GM10266 (cell line): ENCODE data around the gene DLGAP1.

ENCODE experiments used
- DNase-seq: peaks from one replicate; pipeline ENCODE4 v3.0.0; 2012; ENCODE audit errors: extremely low spot score
- TF ChIP-seq, protein P1 (sequence below): IDR thresholded peaks from 2 replicates; pipeline ENCODE4 v1.5.1; 2012; ENCODE audit warnings: mild to moderate bottlenecking, low read depth; ENCODE audit not compliant: control insufficient read depth, insufficient read depth; ENCODE audit errors: missing control alignments

The DLGAP1 gene

GRCh38 chr18:4445902-4446301, 9.2 kb downstream of the DLGAP1 start:
- DNase-seq, result no peak
- TF ChIP-seq, protein P1, sequence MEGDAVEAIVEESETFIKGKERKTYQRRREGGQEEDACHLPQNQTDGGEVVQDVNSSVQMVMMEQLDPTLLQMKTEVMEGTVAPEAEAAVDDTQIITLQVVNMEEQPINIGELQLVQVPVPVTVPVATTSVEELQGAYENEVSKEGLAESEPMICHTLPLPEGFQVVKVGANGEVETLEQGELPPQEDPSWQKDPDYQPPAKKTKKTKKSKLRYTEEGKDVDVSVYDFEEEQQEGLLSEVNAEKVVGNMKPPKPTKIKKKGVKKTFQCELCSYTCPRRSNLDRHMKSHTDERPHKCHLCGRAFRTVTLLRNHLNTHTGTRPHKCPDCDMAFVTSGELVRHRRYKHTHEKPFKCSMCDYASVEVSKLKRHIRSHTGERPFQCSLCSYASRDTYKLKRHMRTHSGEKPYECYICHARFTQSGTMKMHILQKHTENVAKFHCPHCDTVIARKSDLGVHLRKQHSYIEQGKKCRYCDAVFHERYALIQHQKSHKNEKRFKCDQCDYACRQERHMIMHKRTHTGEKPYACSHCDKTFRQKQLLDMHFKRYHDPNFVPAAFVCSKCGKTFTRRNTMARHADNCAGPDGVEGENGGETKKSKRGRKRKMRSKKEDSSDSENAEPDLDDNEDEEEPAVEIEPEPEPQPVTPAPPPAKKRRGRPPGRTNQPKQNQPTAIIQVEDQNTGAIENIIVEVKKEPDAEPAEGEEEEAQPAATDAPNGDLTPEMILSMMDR, result no peak

DNA sequence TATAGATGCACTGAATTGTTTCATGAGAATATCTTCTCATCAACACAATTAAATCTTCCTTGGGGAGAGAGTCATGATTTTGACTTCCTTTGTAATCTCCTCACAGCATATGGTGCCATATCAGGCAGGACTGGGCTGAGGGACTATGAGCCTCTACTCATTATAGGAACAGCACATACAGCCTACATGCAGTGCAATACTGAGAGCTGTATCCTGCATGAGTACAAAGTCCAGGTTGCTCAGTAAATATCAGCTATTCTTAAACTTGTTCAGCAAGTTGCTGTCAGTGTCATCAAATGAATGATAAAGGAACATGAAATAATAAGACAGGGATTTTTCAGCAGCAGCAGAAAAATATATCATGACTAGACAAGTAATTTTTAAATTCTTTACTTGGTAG, 10.8 kb downstream of the DLGAP1 start:
- TF ChIP-seq, protein P1, result no peak
- no peak for DNase-seq

GRCh38 chr18:4441098-4441497, 14.0 kb downstream of the DLGAP1 start:
- TF ChIP-seq, protein P1, result no peak
- no peak for DNase-seq

GRCh38 chr18:4438938-4439337, 16.2 kb downstream of the DLGAP1 start:
- no peak for DNase-seq

DNA sequence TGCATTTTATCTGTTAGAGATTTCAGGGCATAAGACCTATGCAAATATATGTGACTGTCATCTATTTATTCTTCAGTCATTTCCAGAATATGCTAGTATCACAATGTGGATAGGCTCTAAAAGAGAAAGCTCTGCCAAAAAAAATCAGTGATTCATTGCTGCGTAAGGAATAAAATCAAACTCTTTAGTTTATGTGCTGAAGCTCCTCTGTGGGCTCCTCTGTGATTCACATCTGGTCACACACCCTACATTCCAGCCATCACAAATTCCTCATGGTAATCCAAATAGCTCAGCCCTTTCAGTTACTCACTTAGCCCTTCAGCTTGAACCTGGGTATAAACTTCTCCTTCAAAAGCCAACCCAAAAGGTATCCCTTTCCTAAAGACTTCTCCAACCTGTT, 21.4 kb downstream of the DLGAP1 start:
- no peak for DNase-seq
- TF ChIP-seq, protein P1, result no peak

More at GRCh38 chr18:4438938-4439337, 16.2 kb downstream of the DLGAP1 start:
- TF ChIP-seq, protein P1, result no peak

GRCh38 chr18:4430836-4431235, 24.3 kb downstream of the DLGAP1 start:
- TF ChIP-seq, protein P1, result no peak

DNA sequence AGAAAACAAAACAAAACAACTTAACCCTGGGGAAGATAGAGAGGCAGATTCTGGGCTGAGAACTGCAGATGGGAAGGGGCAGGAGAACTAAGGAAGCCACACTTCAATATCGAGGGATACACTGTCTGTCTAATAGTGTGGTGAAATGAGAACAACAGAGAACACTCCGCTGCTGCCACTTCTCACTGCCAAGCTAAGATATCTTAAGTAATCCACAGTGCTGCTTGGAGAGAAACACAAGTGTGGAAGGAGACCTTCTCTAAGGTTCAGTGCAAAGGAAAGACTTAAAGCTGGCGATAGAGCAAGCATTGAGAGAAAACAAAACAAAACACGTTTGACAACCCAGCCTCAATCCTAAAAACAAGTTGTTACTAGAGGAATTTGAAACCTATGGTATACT, 37.4 kb downstream of the DLGAP1 start:
- TF ChIP-seq, protein P1, result no peak

More at GRCh38 chr18:4430836-4431235, 24.3 kb downstream of the DLGAP1 start:
- DNase-seq, result no peak

More for the DNA sequence above, 37.4 kb downstream of the DLGAP1 start:
- DNase-seq, result no peak
